ENCODE results near the gene CARMIL1.

Gene CARMIL1

GRCh38 chr6:25312034-25312620 is 33.0 kb downstream of the CARMIL1 start:
- no peak for DNase-seq

GRCh38 chr6:25312703-25313102 is 33.5 kb downstream of the CARMIL1 start:
- no peak for DNase-seq

GRCh38 chr6:25314509-25315175 is 35.5 kb downstream of the CARMIL1 start:
- no peak for DNase-seq

- no peak for DNase-seq
Measured at GRCh38 chr6:25315194-25316177, 36.3 kb downstream of the CARMIL1 start.

- no peak for DNase-seq
Measured at GRCh38 chr6:25316626-25317025, 37.5 kb downstream of the CARMIL1 start.

- DNase-seq = no peak
Measured at GRCh38 chr6:25318589-25318988, 39.4 kb downstream of the CARMIL1 start.

GRCh38 chr6:25320459-25320858 is 41.3 kb downstream of the CARMIL1 start:
- no peak for DNase-seq

- DNase-seq = no peak
Measured at GRCh38 chr6:25322692-25323091, 43.5 kb downstream of the CARMIL1 start.

- no peak for DNase-seq
Measured at GRCh38 chr6:25324066-25324762, 45.0 kb downstream of the CARMIL1 start.

GRCh38 chr6:25326126-25326525 is 47.0 kb downstream of the CARMIL1 start:
- DNase-seq = no peak

GRCh38 chr6:25326960-25327359 is 47.8 kb downstream of the CARMIL1 start:
- DNase-seq = no peak

- DNase-seq = no peak
Measured at GRCh38 chr6:25327432-25327831, 48.3 kb downstream of the CARMIL1 start.

GRCh38 chr6:25329161-25329817 is 50.1 kb downstream of the CARMIL1 start:
- no peak for DNase-seq

- DNase-seq = no peak
Measured at GRCh38 chr6:25329982-25330381, 50.8 kb downstream of the CARMIL1 start.

- DNase-seq = no peak
Measured at GRCh38 chr6:25330796-25331685, 51.9 kb downstream of the CARMIL1 start.

GRCh38 chr6:25332165-25332564 is 53.0 kb downstream of the CARMIL1 start:
- DNase-seq = no peak

GRCh38 chr6:25332655-25333071 is 53.5 kb downstream of the CARMIL1 start:
- DNase-seq = peak; percentile 48

- no peak for DNase-seq
Measured at GRCh38 chr6:25333471-25333870, 54.3 kb downstream of the CARMIL1 start.

GRCh38 chr6:25334793-25335192 is 55.6 kb downstream of the CARMIL1 start:
- no peak for DNase-seq

- DNase-seq = no peak
Measured at GRCh38 chr6:25336996-25337395, 57.8 kb downstream of the CARMIL1 start.

- no peak for DNase-seq
Measured at GRCh38 chr6:25337431-25337830, 58.3 kb downstream of the CARMIL1 start.
